Right ventricle myocardium superior (tissue), 1 donor: ENCODE measurements around the gene TXLNB. TPM values are rescaled to one million over a fixed set of nuclear protein-coding genes. Genes with fewer than 3 reads are reported as not detected.

Experiments used
- ATAC-seq: fragments of 200-7000 bp; cut with Tn5 transposase; one replicate; pipeline ENCODE4 v1.9.1; 2020; ENCODE audit warnings: mild to moderate bottlenecking; ENCODE audit not compliant: poor library complexity
- DNase-seq: peaks from one replicate; pipeline ENCODE4 v3.0.0-alpha.2; 2020
- intact Hi-C: fragments of 100-400 bp; cut with DNase I; formaldehyde crosslinking; loops from one replicate; pipeline ENCODE4 v1.11.2; 2022
- total RNA-seq: library from RNA; stranded (reverse); fragmentation: NEBNext Ultra II Directional; extraction: Animal tissue kit (Norgen Biotek cat#: 25700); gene quantifications from one replicate; pipeline ENCODE4 v1.2.1, GENCODE V29; 2021
- donor health status: DM: no; HTN: yes; CAD: no; lungs with severe emphysema.

TXLNB gene
- total RNA-seq, 1 donor from 2014 or later: 125 TPM

GRCh38 chr6:139284789-139285188 lies 7.0 kb downstream of the TXLNB start:
- intact Hi-C loops: loop anchor here (5.0 kb wide), 1 partner anchor 32 kb away; no protein-coding TSS in a partner anchor
- DNase-seq (no peak), ATAC-seq (no peak)

GRCh38 chr6:139282684-139283083 lies 9.1 kb downstream of the TXLNB start:
- no peak for DNase-seq
- intact Hi-C loops: no loop called here
- ATAC-seq: no peak

GRCh38 chr6:139278190-139278589 lies 13.6 kb downstream of the TXLNB start:
- intact Hi-C loops: no loop called here
- no peak for DNase-seq

GRCh38 chr6:139277587-139277986 lies 14.2 kb downstream of the TXLNB start:
- DNase-seq (no peak), ATAC-seq (no peak)
- intact Hi-C loops: no loop called here

More at GRCh38 chr6:139278190-139278589, 13.6 kb downstream of the TXLNB start:
- peak; percentile 45 for ATAC-seq

GRCh38 chr6:139277161-139277560 lies 14.6 kb downstream of the TXLNB start:
- no peak for ATAC-seq
- intact Hi-C loops: no loop called here
- DNase-seq: no peak

- ATAC-seq (no peak), DNase-seq (no peak)
- intact Hi-C loops: no loop called here
Measured at GRCh38 chr6:139275279-139276055, 16.3 kb downstream of the TXLNB start.

- intact Hi-C loops: no loop called here
- no peak for DNase-seq
- ATAC-seq: no peak
Measured at GRCh38 chr6:139271056-139271455, 20.7 kb downstream of the TXLNB start.

- no peak for ATAC-seq
- no peak for DNase-seq
- intact Hi-C loops: no loop called here
Measured at GRCh38 chr6:139270249-139270648, 21.5 kb downstream of the TXLNB start.

- intact Hi-C loops: no loop called here
- ATAC-seq: no peak
- DNase-seq: no peak
Measured at GRCh38 chr6:139265512-139266190, 26.1 kb downstream of the TXLNB start.

- intact Hi-C loops: no loop called here
- DNase-seq (no peak), ATAC-seq (no peak)
Measured at GRCh38 chr6:139262519-139263300, 29.1 kb downstream of the TXLNB start.

GRCh38 chr6:139257821-139258398 lies 33.9 kb downstream of the TXLNB start:
- intact Hi-C loops: no loop called here
- DNase-seq: no peak
- ATAC-seq: no peak

GRCh38 chr6:139257291-139257690 lies 34.5 kb downstream of the TXLNB start:
- intact Hi-C loops: no loop called here
- DNase-seq: no peak
- no peak for ATAC-seq

GRCh38 chr6:139256087-139256486 lies 35.7 kb downstream of the TXLNB start:
- DNase-seq (no peak), ATAC-seq (no peak)
- intact Hi-C loops: no loop called here

GRCh38 chr6:139254196-139254595 lies 37.6 kb downstream of the TXLNB start:
- DNase-seq (no peak), ATAC-seq (no peak)
- intact Hi-C loops: loop anchor here (5.0 kb wide), 1 partner anchor 33 kb away; no protein-coding TSS in a partner anchor

GRCh38 chr6:139253656-139254055 lies 38.1 kb downstream of the TXLNB start:
- intact Hi-C loops: loop anchor here (5.0 kb wide), 1 partner anchor 34 kb away; no protein-coding TSS in a partner anchor
- ATAC-seq: no peak
- DNase-seq: no peak

GRCh38 chr6:139251691-139252390 lies 40.0 kb downstream of the TXLNB start:
- DNase-seq: no peak
- ATAC-seq: peak; percentile 35
- intact Hi-C loops: loop anchor here (5.0 kb wide), 1 partner anchor 35 kb away; no protein-coding TSS in a partner anchor

GRCh38 chr6:139251045-139251690 lies 40.6 kb downstream of the TXLNB start:
- intact Hi-C loops: loop anchor here (5.0 kb wide), 1 partner anchor 36 kb away; no protein-coding TSS in a partner anchor
- ATAC-seq (peak; percentile 89), DNase-seq (no peak)
